Fibroblast of gingiva (primary cell): ENCODE results near the gene MUCL1.

Experiments
- DNase-seq: peaks from one replicate; pipeline ENCODE4 v3.0.0-alpha.2; 2011; ENCODE audit warnings: low read depth

MUCL1 gene

DNA sequence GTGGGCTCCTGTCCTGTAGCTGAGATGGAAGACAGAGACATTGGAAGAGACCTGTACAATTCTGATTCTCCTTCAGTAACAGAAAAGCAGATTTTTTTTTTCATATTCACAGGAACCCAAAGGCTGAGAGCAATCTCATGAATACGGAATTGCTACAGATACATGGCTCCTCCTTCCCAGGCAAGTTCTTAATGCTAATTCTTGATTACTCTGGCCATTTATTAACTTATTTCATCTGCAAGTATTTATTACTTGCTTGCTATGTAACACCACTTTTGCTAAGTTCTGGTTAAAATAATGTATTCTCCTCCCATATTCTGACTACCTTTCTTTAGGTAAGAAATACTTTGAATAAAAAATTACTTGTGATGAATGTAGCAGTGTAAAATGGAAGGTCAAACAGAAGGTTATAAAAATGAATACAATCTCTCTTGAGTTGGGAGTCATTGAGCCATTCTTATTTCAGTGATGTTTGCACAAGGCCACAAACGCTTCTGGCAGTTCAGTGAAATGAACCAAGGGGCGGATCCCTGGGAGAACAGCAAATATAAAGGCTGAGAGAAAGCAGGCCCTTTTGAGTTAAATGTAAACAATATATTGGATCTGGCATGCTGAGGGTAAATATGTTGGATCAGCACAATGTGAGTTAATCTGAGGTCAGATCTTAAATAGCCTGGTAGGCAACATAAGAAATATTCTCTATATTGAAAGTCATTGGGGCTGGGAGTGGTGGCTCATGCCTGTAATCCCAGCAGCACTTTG lies 37.6 kb downstream of the MUCL1 start:
- DNase-seq, result no peak
